NCI-H2196 (cell line): Measurements from ENCODE around the gene NOA1.
A peak's percentile ranks its signal among the peaks of the same experiment; 100 is the strongest.
"Not testable (repeated sequence)": the region's sequence is repeated elsewhere in the genome, so short reads cannot be mapped to it uniquely, and the experiment has no call there.

ENCODE experiments used
- DNase-seq: peaks from one replicate; lab custom pipeline; 2025; ENCODE audit not compliant: unreplicated experiment; lab: John Stamatoyannopoulos, UW

Gene NOA1

DNA sequence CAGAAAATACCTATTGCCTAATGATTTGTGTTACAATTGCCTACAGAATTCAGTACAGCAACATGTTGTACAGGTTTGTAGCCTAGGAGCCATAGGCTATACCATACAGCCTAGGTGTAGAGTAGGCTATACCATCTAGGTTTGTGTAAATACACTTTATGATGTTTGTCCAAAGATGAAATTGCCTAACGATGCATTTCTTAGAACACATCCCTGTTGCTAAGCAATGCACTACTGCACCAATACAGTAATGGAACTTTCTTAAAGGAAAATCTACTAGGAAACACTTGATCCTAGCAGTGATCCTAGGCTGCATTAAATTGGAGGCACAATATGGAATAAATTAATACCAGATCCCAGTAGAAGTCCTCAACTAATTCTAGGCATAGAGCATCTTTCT, 18.3 kb downstream of the NOA1 start:
- no peak for DNase-seq

DNA sequence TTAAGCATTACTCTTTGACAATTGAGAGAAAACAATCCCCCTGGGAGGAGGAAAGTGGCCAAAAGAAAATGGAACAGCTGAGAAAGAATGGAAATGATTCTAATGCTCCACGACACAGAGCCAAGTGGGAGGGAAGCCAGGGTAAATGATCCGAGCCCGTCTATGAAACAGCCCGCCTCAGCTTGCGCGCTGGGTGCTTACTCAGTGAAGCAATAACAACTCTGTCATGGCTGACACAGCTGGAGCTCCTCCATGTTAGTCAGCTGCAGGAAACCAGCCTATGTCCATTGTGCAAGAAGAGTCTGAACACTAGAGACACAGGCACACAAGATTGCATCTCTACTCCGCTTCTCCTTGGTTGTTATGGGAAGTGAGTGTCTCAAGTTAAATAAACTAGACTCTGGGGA, 19.3 kb downstream of the NOA1 start:
- DNase-seq, result peak; percentile 29

GRCh38 chr4:56953680-56954520, 23.5 kb downstream of the NOA1 start:
- DNase-seq, result no peak

- no peak for DNase-seq
Measured at GRCh38 chr4:56941403-56941802, 36.0 kb downstream of the NOA1 start.

DNA sequence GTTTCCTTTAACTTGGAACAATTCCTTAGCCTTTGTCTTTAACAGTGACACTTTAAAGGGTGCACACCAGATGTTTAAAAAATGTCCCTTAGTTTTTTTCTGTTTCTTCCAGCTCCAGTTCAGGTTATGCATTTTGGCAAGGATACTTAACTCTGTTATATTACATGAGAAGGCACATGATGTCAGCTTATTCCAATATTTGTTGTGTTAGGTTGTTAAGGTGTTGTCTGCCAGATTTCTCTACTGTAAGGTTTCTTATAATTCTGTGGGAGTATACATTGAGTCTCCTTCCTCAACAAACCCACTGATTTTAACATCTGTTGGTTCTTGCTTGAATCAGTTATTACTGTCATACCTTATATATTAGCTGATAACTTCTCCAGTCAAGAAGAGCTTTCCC, 36.4 kb downstream of the NOA1 start:
- no peak for DNase-seq

DNA sequence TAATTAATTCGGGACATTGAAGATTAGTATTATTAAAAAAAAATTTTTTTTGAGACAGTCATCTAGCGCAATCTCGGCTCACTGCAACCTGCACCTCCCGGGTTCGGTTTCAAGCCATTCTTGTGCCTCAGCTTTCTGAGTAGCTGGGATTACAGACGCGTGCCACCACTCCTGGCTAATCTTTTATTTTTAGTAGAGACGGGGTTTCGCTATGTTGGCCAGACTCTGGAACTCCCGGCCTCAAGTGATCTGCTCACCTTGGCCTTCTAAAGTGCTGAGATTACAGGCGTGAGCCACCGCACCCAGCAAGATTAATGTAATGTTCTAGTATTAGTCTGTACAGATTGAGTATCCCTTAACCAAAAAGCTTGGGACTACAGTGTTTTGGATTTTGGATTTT, 37.0 kb downstream of the NOA1 start:
- DNase-seq, result no peak

- not testable (repeated sequence) for DNase-seq
Measured at GRCh38 chr4:56939826-56940225, 37.6 kb downstream of the NOA1 start.

DNA sequence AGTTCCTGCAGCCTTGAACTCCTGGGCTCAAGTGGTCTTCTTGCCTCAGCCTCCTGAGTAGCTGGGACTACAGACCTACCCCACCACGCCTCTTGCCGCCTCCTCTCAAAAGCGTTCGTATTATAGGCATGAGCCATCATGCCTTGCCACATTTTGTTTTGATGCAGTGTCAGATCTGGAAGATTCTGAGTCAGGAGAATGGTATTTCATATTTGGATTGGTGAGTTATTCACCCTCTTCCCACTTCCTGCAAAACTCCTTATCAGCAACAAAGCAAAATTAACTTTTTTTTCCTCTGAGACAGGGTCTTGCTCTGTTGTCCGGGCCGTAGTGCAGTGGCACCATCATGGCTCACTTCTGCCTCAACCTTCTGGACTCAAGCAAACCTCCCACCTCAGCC, 40.1 kb downstream of the NOA1 start:
- no peak for DNase-seq

- DNase-seq, result no peak
Measured at GRCh38 chr4:56931924-56932323, 45.5 kb downstream of the NOA1 start.

GRCh38 chr4:56930638-56931037, 46.8 kb downstream of the NOA1 start:
- DNase-seq, result no peak

GRCh38 chr4:56927196-56927595, 50.2 kb downstream of the NOA1 start:
- no peak for DNase-seq

DNA sequence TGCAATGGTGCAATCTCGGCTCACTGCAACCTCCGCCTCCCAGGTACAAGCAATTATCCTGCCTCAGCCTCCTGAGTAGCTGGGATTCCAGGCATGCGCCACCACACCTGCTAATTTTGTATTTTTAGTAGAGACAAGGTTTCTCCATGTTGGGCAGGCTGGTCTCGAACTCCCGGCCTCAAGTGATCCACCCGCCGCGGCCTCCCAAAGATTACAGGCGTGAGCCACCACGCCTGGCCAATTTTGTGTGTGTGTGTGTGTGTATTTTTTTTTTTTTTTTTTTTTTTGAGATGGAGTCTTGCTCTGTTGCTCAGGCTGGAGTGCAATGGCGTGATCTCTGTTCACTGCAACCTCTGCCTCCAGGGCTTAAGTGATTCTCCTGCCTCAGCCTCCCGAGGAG, 62.4 kb downstream of the NOA1 start:
- DNase-seq, result not testable (repeated sequence)

DNA sequence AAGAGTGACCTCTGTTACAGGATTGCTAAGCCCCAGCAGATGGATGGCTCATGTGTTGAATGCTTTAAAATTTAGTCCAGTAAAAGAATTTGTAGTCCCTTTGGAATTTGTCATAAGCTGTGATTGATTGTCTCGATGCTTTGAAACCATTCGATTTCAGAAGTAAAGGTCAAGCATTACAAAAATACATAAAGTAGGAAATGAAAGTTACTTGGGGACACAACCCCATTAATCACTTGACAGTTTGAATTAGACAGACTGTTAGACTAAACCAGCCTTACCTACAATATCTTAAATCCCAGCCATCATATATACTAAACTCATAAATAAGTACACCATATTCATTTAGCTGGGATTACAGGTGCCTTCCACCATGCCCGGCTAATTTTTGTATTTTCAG, 63.1 kb downstream of the NOA1 start:
- DNase-seq, result no peak
